ENCODE data around the gene SUMF1. TPM values are rescaled to one million over a fixed set of nuclear protein-coding genes. Genes with fewer than 3 reads are reported as not detected.
A peak's percentile ranks its signal among the peaks of the same experiment; 100 is the strongest.

The SUMF1 gene
- total and polyA plus RNA-seq, 2 donors (not counting 1 experiment from before 2014, with no cell fraction given) = 10.3 to 21.2 TPM

DNA sequence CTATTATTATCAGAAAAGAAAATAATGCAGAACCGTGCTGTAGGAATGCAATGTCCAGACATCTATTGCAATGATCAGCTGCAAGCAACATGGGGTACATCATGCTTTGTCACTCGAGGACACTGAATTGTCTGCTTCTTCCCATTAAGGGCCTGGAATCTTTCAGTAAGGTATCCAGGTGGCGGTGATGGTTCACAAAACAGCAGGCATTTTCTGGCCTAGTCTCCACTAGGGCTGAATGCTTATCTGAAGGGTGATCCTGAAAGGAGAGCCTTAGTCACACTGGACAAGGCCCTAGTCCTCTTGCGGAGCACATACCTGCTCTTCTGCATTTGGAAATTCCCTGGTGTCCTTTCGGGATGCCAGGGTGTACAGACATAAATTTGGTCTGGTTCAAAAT lies 47.3 kb upstream of the SUMF1 start:
- intact Hi-C loops (cut with micrococcal nuclease) = no loop called here
- H2AFZ ChIP-seq (ENCODE audit: insufficient read depth, low read depth, low read length, poor library complexity, severe bottlenecking) = no peak overlapping the region
- Mint-ChIP-seq H3K27ac (no peak overlapping the region), H3K4me3 (no peak overlapping the region), H3K4me1 (peaks cover 85% of the 10 kb centered on the region), H3K9me3 (ENCODE audit: insufficient read depth) (no peaks in the 10 kb centered on the region), H3K27me3 (no peaks in the 10 kb centered on the region)
- no peaks in the 10 kb centered on the region for H3K27me3 ChIP-seq (replicated peaks in 1 of 4; ENCODE audit: control extremely low read depth in 1 of 4, control insufficient read depth in 3 of 4, insufficient read depth in 4 of 4, low read length in 3 of 4)
- peaks cover 4 to 30% of the 10 kb centered on the region in 2 experiments for H3K36me3 ChIP-seq (replicated peaks in 1 of 2; ENCODE audit: control extremely low read depth in 1 of 2, control insufficient read depth in 1 of 2, extremely low read depth in 1 of 2, insufficient read depth in 2 of 2, low read length in 1 of 2)
- POLR2A ChIA-PET = no interaction called here
- H3K4me2 ChIP-seq (replicated peaks; ENCODE audit: low read depth, low read length, poor library complexity, severe bottlenecking) = no peak overlapping the region
- peaks cover 79% of the 10 kb centered on the region in 2 donors for H3K4me1 ChIP-seq (ENCODE audit: control insufficient read depth in 2 of 2, insufficient read depth in 2 of 2, low read length in 2 of 2)
- CTCF ChIA-PET = interaction anchor here (1.0 to 1.1 kb wide), 2 partner anchors 119 kb away, joined by 3 read pairs; no protein-coding TSS in a partner anchor
- no peak overlapping the region for H3K9ac ChIP-seq (ENCODE audit: low read length)
- peaks cover 96% of the 10 kb centered on the region for H3K79me2 ChIP-seq (ENCODE audit: control insufficient read depth, insufficient read depth, low read length)
- H4K20me1 ChIP-seq (ENCODE audit: control insufficient read depth, insufficient read depth, low read length, poor library complexity, severe bottlenecking) = peaks cover 86% of the 10 kb centered on the region
- no peaks in the 10 kb centered on the region for H3K9me3 ChIP-seq (ENCODE audit: control extremely low read depth in 1 of 3, control insufficient read depth in 2 of 3, insufficient read depth in 1 of 3, low read length in 2 of 3)
- H3K27ac ChIP-seq (ENCODE audit: low read length in 2 of 2) = peak overlapping the region in 1 of 2 donors; percentile 21
- DNase-seq (no peak), ATAC-seq (ENCODE audit: low read depth) (no peak)
- 92% methylated on average over 4 of the region's 5 CpGs for WGBS (ENCODE audit: insufficient coverage)
- TF ChIP-seq, protein P1, sequence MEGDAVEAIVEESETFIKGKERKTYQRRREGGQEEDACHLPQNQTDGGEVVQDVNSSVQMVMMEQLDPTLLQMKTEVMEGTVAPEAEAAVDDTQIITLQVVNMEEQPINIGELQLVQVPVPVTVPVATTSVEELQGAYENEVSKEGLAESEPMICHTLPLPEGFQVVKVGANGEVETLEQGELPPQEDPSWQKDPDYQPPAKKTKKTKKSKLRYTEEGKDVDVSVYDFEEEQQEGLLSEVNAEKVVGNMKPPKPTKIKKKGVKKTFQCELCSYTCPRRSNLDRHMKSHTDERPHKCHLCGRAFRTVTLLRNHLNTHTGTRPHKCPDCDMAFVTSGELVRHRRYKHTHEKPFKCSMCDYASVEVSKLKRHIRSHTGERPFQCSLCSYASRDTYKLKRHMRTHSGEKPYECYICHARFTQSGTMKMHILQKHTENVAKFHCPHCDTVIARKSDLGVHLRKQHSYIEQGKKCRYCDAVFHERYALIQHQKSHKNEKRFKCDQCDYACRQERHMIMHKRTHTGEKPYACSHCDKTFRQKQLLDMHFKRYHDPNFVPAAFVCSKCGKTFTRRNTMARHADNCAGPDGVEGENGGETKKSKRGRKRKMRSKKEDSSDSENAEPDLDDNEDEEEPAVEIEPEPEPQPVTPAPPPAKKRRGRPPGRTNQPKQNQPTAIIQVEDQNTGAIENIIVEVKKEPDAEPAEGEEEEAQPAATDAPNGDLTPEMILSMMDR (IDR thresholded peaks at IDR 0.05) = no peak
- TF ChIP-seq EZH2 (IDR thresholded peaks at IDR 0.05; ENCODE audit: borderline replicate concordance, insufficient read depth, low read depth, low read length, poor library complexity, severe bottlenecking) = no peak
- no peak overlapping the region for H3K4me3 ChIP-seq (ENCODE audit: control extremely low read depth in 1 of 5, extremely low read depth in 1 of 5, insufficient read depth in 1 of 5, low read depth in 2 of 5, low read length in 4 of 5)

DNA sequence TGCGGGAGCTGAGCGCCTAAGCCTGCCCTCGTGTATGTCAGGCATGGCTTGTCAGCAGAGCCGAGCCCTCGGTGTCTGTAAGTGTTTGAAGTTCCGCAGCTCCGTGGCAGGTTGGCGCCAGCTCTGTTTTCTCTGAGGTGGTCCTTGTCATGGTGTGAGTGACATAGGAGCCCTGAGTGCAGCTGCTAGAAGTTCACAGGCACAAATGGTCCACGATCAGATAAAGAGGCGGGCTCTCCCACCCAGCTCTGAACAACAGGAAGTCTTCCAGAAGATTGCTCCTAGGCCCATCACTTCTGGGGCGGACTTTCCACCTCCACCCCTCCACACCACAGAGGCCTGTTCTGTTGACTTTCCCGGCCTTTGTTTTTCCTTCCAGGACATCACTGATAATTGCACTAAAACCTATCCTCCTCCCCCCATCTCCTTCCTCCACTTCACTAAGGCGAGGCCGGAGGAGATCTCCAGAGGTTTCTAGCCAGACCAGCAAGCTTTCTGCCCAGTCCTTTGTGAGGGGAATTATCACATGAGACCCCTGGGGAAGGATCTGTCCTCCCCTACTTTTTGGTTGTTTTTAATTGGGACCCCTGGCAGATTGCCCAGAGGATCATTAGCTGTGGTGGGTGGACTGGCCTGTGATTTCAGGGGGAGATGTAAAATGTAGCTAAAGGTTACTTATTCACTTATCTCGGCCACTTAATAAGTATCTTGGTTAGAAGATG lies 46.0 kb upstream of the SUMF1 start:
- Mint-ChIP-seq H3K27me3 (no peaks in the 10 kb centered on the region), H3K4me3 (no peak overlapping the region), H3K4me1 (peaks cover 87% of the 10 kb centered on the region), H3K9me3 (ENCODE audit: insufficient read depth) (no peaks in the 10 kb centered on the region), H3K27ac (peak overlapping the region; percentile 73)
- no peak overlapping the region for H3K9ac ChIP-seq (ENCODE audit: low read length)
- no peak overlapping the region for H3K4me3 ChIP-seq (ENCODE audit: control extremely low read depth in 1 of 5, extremely low read depth in 1 of 5, insufficient read depth in 1 of 5, low read depth in 2 of 5, low read length in 4 of 5)
- H2AFZ ChIP-seq (ENCODE audit: insufficient read depth, low read depth, low read length, poor library complexity, severe bottlenecking) = no peak overlapping the region
- intact Hi-C loops (cut with micrococcal nuclease) = no loop called here
- peak overlapping the region; percentile 16 to 58 for H3K27ac ChIP-seq (ENCODE audit: low read length in 2 of 2)
- TF ChIP-seq, protein P1 (IDR thresholded peaks at IDR 0.05) = no peak
- no peak for TF ChIP-seq EZH2 (IDR thresholded peaks at IDR 0.05; ENCODE audit: borderline replicate concordance, insufficient read depth, low read depth, low read length, poor library complexity, severe bottlenecking)
- DNase-seq = no peak
- ChIA-PET CTCF (interaction anchor here (0.7 to 1.0 kb wide), 3 partner anchors 9 to 120 kb away, joined by 3 read pairs; no protein-coding TSS in a partner anchor), POLR2A (interaction anchor here (1.4 kb wide), 1 partner anchor 8 kb away, joined by 6 read pairs; no protein-coding TSS in a partner anchor)
- peak; percentile 31 for ATAC-seq (ENCODE audit: low read depth)
- no peaks in the 10 kb centered on the region for H3K9me3 ChIP-seq (ENCODE audit: control extremely low read depth in 1 of 3, control insufficient read depth in 2 of 3, insufficient read depth in 1 of 3, low read length in 2 of 3)
- H3K4me1 ChIP-seq (ENCODE audit: control insufficient read depth in 2 of 2, insufficient read depth in 2 of 2, low read length in 2 of 2) = peaks cover 76 to 77% of the 10 kb centered on the region in 2 donors
- H3K79me2 ChIP-seq (ENCODE audit: control insufficient read depth, insufficient read depth, low read length) = peaks cover 96% of the 10 kb centered on the region
- H3K36me3 ChIP-seq (replicated peaks in 1 of 2; ENCODE audit: control extremely low read depth in 1 of 2, control insufficient read depth in 1 of 2, extremely low read depth in 1 of 2, insufficient read depth in 2 of 2, low read length in 1 of 2) = peaks cover 5 to 28% of the 10 kb centered on the region in 2 experiments
- H3K4me2 ChIP-seq (replicated peaks; ENCODE audit: low read depth, low read length, poor library complexity, severe bottlenecking) = peak overlapping the region; percentile 13
- 68% methylated on average over 12 of the region's 15 CpGs for WGBS (ENCODE audit: insufficient coverage)
- H3K27me3 ChIP-seq (replicated peaks in 1 of 4; ENCODE audit: control extremely low read depth in 1 of 4, control insufficient read depth in 3 of 4, insufficient read depth in 4 of 4, low read length in 3 of 4) = no peaks in the 10 kb centered on the region
- peaks cover 73% of the 10 kb centered on the region for H4K20me1 ChIP-seq (ENCODE audit: control insufficient read depth, insufficient read depth, low read length, poor library complexity, severe bottlenecking)
